ENCODE results near the gene OR4B1. TPM values are rescaled to one million over a fixed set of nuclear protein-coding genes. Genes with fewer than 3 reads are reported as not detected.

The OR4B1 gene
- total RNA-seq (not detected), polyA plus RNA-seq (not detected)
- long read RNA-seq, donor 1, result 0 reads
- long read RNA-seq, donor 2, result 0 reads
- long read RNA-seq, donor 3, result 0 reads

GRCh38 chr11:48216510-48216909 lies at the start of gene OR4B1:
Gene OR4B1, plus strand, starts transcription at chr11:48216810. Its CDS starts 0 bp downstream, at chr11:48216810.
- 51 to 62% (median 61%) methylated on average over 2 of the region's 2 CpGs for WGBS, 3 donors
- H3K27ac ChIP-seq, result no peak within 1 kb of the TSS
- H3K36me3 ChIP-seq, result no peaks in the 10 kb centered on the region
- no peaks in the 10 kb centered on the region for H3K4me1 ChIP-seq (ENCODE audit: insufficient read depth)
- no peak within 1 kb of the TSS for H3K4me3 ChIP-seq
- no peaks in the 10 kb centered on the region for H3K9me3 ChIP-seq
- no peaks in the 10 kb centered on the region for H3K27me3 ChIP-seq
- no peak for TF ChIP-seq POLR2A (IDR thresholded peaks at IDR 0.05)
- TF ChIP-seq EP300 (IDR thresholded peaks at IDR 0.05), result no peak
- TF ChIP-seq CTCF (IDR thresholded peaks at IDR 0.05), result no peak
- intact Hi-C loops (cut with DNase I), result no loop called here
- DNase-seq, result no peak

- no peaks in the 10 kb centered on the region for H3K9me3 ChIP-seq
- peaks cover 8% of the 10 kb centered on the region for H3K4me1 ChIP-seq (ENCODE audit: insufficient read depth)
- WGBS, 3 donors, result 87 to 90% (median 87%) methylated on average over 6 of the region's 6 CpGs
- no peaks in the 10 kb centered on the region for H3K36me3 ChIP-seq
- TF ChIP-seq CTCF (IDR thresholded peaks at IDR 0.05) (no peak), POLR2A (IDR thresholded peaks at IDR 0.05) (no peak), EP300 (IDR thresholded peaks at IDR 0.05) (no peak)
- intact Hi-C loops (cut with DNase I), result no loop called here
- no peak for DNase-seq
- H3K27ac ChIP-seq, result no peak overlapping the region
- no peak overlapping the region for H3K4me3 ChIP-seq
- H3K27me3 ChIP-seq, result no peaks in the 10 kb centered on the region
Observed at GRCh38 chr11:48167380-48167779, 49.2 kb upstream of the OR4B1 start.

GRCh38 chr11:48168815-48169214 lies 47.8 kb upstream of the OR4B1 start:
- Histone ChIP-seq H3K4me3 (no peak overlapping the region), H3K27ac (no peak overlapping the region), H3K36me3 (no peaks in the 10 kb centered on the region), H3K27me3 (no peaks in the 10 kb centered on the region), H3K4me1 (ENCODE audit: insufficient read depth) (peaks cover 8% of the 10 kb centered on the region), H3K9me3 (no peaks in the 10 kb centered on the region)
- 92 to 93% (median 92%) methylated on average over 6 of the region's 6 CpGs for WGBS, 3 donors
- no peak for DNase-seq
- intact Hi-C loops (cut with DNase I), result no loop called here
- no peak for TF ChIP-seq POLR2A (IDR thresholded peaks at IDR 0.05)

- peaks cover 8% of the 10 kb centered on the region for H3K4me1 ChIP-seq (ENCODE audit: insufficient read depth)
- H3K4me3 ChIP-seq, result no peak overlapping the region
- TF ChIP-seq EP300 (IDR thresholded peaks at IDR 0.05), result no peak
- no peak for TF ChIP-seq POLR2A (IDR thresholded peaks at IDR 0.05)
- no peak for TF ChIP-seq CTCF (IDR thresholded peaks at IDR 0.05)
- H3K27ac ChIP-seq, result no peak overlapping the region
- no peaks in the 10 kb centered on the region for H3K27me3 ChIP-seq
- DNase-seq, result no peak
- WGBS, 3 donors, result 26 to 35% (median 34%) methylated on average over 6 of the region's 6 CpGs
- H3K9me3 ChIP-seq, result no peaks in the 10 kb centered on the region
- no peaks in the 10 kb centered on the region for H3K36me3 ChIP-seq
- intact Hi-C loops (cut with DNase I), result no loop called here
Observed at GRCh38 chr11:48169259-48169658, 47.4 kb upstream of the OR4B1 start.

GRCh38 chr11:48169717-48170116 lies 46.9 kb upstream of the OR4B1 start:
- TF ChIP-seq POLR2A (IDR thresholded peaks at IDR 0.05) (no peak), CTCF (IDR thresholded peaks at IDR 0.05) (no peak), EP300 (IDR thresholded peaks at IDR 0.05) (no peak)
- Histone ChIP-seq H3K9me3 (no peaks in the 10 kb centered on the region), H3K36me3 (no peaks in the 10 kb centered on the region), H3K27me3 (no peaks in the 10 kb centered on the region), H3K4me3 (no peak overlapping the region), H3K27ac (no peak overlapping the region), H3K4me1 (ENCODE audit: insufficient read depth) (peaks cover 8% of the 10 kb centered on the region)
- intact Hi-C loops (cut with DNase I), result no loop called here
- WGBS, 3 donors, result 11 to 17% (median 15%) methylated on average over 7 of the region's 7 CpGs
- DNase-seq, result peak in 1 of 5 donors; percentile 21

All from ovary (tissue), 10 donors.